Omental fat pad (tissue), 4 donors: ENCODE results near the gene MRO. TPM values are rescaled to one million over a fixed set of nuclear protein-coding genes. Genes with fewer than 3 reads are reported as not detected.

Experiments used
- ATAC-seq: fragments of 150-250 bp; one replicate; pipeline ENCODE4 v1.9.1; 2016; ENCODE audit warnings: mild to moderate bottlenecking, moderate library complexity; ENCODE audit not compliant: low FRiP score
- DNase-seq: peaks from one replicate; pipeline ENCODE4 v3.0.0-alpha.2; 2019; ENCODE audit warnings: low spot score
- CTCF ChIP-seq, 3 donors: fragments of 450-650 bp; IDR thresholded peaks; one replicate each; pipeline ENCODE4 v1.5.1; 2016 to 2017; ENCODE audit warnings: antibody characterized with exemption in 3 of 3, mild to moderate bottlenecking in 3 of 3, moderate library complexity in 2 of 3
- total RNA-seq, 4 donors: library from RNA; depleted of rRNA; stranded (reverse); fragments of >200 nt; gene quantifications; one replicate each; pipeline ENCODE4 v1.1.0, GENCODE V29; 2016

MRO gene
- total RNA-seq, 4 donors from 2014 or later = 1.1 to 3.5 (median 2.3) TPM

GRCh38 chr18:50797142-50797541, 22.7 kb downstream of the MRO start:
- ATAC-seq = no peak
- TF ChIP-seq CTCF (IDR thresholded peaks at IDR 0.05) = no peak
- no peak for DNase-seq

DNA sequence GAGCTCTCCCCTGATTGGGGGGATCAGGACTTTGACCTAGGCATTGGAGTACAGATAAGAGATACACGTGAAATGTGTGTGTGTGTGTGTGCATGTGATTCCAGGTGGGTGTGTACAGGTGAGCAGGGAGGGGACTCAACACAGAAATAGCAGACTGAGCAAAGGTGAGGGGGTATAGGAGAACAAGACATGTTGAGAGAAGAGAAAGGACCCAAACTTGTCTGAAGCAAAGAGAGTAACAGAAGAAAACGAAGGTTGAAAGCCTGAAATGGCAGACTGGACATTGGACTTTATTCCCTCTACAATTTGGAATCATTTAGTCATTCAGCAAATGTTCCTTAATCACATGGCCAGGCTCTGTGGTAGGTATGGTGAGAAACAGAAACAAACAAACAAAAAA, 23.3 kb downstream of the MRO start:
- no peak for DNase-seq
- no peak for TF ChIP-seq CTCF (IDR thresholded peaks at IDR 0.05)
- no peak for ATAC-seq

GRCh38 chr18:50793641-50794565, 25.9 kb downstream of the MRO start:
- ATAC-seq (no peak), DNase-seq (no peak)
- TF ChIP-seq CTCF (IDR thresholded peaks at IDR 0.05) = no peak

- ATAC-seq = no peak
- DNase-seq = no peak
- no peak for TF ChIP-seq CTCF (IDR thresholded peaks at IDR 0.05)
Measured at GRCh38 chr18:50792885-50793284, 26.9 kb downstream of the MRO start.

DNA sequence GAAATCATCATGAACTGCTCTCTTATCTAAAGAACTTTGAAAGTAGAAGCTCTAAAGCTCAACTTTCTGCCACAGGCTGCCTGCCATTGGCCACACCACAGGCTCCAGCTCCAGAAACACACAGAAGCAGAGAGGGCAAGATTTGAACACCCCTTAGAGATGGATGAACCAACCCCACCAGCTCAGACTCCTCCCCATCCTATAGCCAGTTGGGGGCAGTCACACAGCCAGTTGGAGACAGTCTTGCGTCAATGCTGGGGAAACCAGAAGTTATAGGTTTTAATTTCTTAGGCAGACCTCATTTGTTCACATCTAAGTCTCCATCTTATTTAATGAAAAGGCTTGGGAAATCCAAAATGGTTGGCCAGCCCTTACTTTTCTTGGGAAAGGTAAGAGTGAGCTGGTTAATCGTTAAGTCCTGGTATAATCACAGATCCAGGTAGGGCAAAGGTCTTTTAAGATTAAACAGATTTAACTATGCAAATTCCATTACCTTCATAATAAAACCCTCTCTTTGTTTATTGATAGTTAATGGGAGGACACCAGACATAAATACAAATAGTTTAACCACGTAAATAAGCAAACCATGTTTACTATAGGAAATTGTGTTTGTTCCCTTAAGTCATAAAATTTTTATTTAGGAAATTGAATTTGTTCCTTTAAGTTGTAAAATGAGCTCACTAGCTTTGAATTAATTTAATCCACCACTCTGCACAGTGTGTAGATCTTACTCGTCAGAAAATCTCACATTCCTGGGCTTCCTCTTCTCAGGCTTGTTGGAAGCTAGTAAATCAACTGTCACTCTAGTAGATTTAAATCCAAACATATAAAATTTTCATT, 28.0 kb downstream of the MRO start:
- no peak for ATAC-seq
- TF ChIP-seq CTCF (IDR thresholded peaks at IDR 0.05) = no peak
- no peak for DNase-seq

DNA sequence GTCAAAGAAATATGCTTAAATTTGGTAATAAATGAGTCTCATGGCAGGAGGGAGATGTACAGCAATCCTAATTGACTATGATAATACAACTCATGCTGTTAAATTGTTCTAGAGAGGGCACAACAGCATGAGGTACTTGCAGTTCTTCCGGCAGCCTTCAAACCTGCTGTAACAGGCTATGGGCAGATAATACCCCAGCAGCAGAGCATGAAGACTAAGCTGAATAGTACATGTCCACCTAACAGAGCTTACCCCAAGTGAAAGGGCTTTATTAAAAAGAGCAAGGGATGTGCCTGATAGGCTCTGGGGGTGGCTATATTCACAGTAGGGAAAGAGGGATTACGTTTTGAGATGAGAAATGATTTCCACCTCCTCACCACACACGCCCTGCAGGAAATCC, 28.9 kb downstream of the MRO start:
- no peak for TF ChIP-seq CTCF (IDR thresholded peaks at IDR 0.05)
- DNase-seq (no peak), ATAC-seq (no peak)
